HepG2 (cell line): ENCODE results near the gene CPHXL2. TPM values are rescaled to one million over a fixed set of nuclear protein-coding genes. Genes with fewer than 3 reads are reported as not detected.

Experiments used
- ZNF331 ChIP-seq: sonication (generic); formaldehyde crosslinking; IDR thresholded peaks from 2 replicates; pipeline ENCODE4 v1.4.0; 2020; ENCODE audit warnings: missing genetic modification reagents
- polyA plus RNA-seq, 8 experiments: library from polyadenylated mRNA; depleted of rRNA in 3 of 8; stranded (reverse) in 7 of 8; unstranded in 1 of 8; fragments of >200 nt; fragmentation: Illumina TruSeq in 4 of 8; extraction: Trizol in 4 of 8; gene quantifications; 2 replicates each; pipeline versions ENCODE4 v1.2.1 to v1.2.3, GENCODE V29; 2011 to 2016; ENCODE audit warnings: low read depth in 4 of 8, missing spikeins in 1 of 8, mixed read lengths in 1 of 8; ENCODE audit not compliant: insufficient read depth in 1 of 8
- total RNA-seq, 5 experiments: library from RNA; depleted of rRNA; stranded (reverse); fragments of >200 nt; fragmentation: Illumina TruSeq; extraction: Trizol; gene quantifications; 2 replicates each; pipeline ENCODE4 v1.2.3, GENCODE V29; 2016; ENCODE audit warnings: low read depth in 1 of 5
- TF ChIP-seq, protein P1 (sequence below): sonication (generic); formaldehyde crosslinking; IDR thresholded peaks from 2 replicates; pipeline ENCODE4 v1.9.0; 2021; ENCODE audit warnings: missing genetic modification reagents, borderline replicate concordance
- TF ChIP-seq, protein P2 (sequence below): sonication (generic); formaldehyde crosslinking; IDR thresholded peaks from 2 replicates; pipeline ENCODE4 v1.8.1; 2023; ENCODE audit warnings: missing genetic modification reagents, inconsistent platforms, borderline replicate concordance
- TF ChIP-seq, protein P3 (sequence below): sonication (generic); formaldehyde crosslinking; IDR thresholded peaks from 2 replicates; pipeline ENCODE4 v1.8.0; 2022; ENCODE audit warnings: mild to moderate bottlenecking, missing genetic modification reagents
- TF ChIP-seq, protein P4 (sequence below): sonication (generic); formaldehyde crosslinking; IDR thresholded peaks from 2 replicates; pipeline ENCODE4 v1.4.0; 2020; ENCODE audit warnings: missing genetic modification reagents, borderline replicate concordance
- TF ChIP-seq, protein P5 (sequence below): sonication (generic); formaldehyde crosslinking; IDR thresholded peaks from 2 replicates; pipeline ENCODE4 v1.5.0; 2020; ENCODE audit warnings: mild to moderate bottlenecking, missing genetic modification reagents, borderline replicate concordance

Gene CPHXL2
- total and polyA plus RNA-seq, 2 of the 13 experiments (the other 11 are each of a cell fraction or from before 2014, with no cell fraction given), result not detected

DNA sequence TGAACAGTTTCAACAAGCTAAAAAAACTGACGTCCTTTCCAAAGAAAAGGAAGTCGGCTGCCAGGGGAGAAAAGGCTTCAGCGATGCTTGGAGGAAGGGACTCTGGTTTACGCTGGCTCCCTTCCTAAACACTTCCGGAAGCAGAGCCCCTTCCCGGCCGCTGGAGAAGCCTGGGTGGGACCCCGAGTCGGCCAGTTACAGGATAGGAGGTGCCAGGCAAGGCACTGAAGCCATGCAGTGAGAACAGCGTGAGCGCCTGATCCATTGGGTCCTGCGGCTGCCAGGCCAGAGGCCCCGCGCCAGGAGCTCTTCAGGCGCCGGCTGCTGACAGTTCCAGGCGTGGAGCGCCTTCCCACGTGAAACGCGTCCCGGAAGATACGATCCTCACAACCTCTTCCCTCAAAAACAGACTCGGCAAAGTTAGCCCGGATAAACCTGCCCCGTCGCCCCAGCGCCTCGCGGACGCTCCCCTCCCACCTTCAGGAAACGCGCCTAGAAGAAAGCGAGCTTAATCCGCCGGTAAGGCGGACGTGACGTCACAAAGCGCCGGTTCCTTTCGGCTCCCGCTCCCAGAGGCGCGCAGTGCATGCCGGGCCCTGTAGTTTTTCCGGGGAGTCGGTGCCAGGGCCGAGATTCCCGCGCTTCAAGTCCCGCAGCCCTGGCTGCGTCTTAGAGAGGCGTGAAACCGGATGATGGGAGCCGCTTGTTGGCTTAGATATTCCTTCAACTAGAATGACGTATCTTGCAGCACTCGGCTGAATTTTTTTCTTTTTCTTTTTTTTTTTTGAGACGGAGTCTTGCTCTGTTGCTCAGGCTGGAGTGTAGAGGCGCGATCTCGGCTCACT lies 53.8 kb downstream of the CPHXL2 start, which contains the start of gene ADAT1 (continued):
- TF ChIP-seq, protein P1, sequence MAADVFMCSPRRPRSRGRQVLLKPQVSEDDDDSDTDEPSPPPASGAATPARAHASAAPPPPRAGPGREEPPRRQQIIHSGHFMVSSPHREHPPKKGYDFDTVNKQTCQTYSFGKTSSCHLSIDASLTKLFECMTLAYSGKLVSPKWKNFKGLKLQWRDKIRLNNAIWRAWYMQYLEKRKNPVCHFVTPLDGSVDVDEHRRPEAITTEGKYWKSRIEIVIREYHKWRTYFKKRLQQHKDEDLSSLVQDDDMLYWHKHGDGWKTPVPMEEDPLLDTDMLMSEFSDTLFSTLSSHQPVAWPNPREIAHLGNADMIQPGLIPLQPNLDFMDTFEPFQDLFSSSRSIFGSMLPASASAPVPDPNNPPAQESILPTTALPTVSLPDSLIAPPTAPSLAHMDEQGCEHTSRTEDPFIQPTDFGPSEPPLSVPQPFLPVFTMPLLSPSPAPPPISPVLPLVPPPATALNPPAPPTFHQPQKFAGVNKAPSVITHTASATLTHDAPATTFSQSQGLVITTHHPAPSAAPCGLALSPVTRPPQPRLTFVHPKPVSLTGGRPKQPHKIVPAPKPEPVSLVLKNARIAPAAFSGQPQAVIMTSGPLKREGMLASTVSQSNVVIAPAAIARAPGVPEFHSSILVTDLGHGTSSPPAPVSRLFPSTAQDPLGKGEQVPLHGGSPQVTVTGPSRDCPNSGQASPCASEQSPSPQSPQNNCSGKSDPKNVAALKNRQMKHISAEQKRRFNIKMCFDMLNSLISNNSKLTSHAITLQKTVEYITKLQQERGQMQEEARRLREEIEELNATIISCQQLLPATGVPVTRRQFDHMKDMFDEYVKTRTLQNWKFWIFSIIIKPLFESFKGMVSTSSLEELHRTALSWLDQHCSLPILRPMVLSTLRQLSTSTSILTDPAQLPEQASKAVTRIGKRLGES, result no peak
- TF ChIP-seq ZNF331, result peak; percentile 89
- TF ChIP-seq, protein P2, sequence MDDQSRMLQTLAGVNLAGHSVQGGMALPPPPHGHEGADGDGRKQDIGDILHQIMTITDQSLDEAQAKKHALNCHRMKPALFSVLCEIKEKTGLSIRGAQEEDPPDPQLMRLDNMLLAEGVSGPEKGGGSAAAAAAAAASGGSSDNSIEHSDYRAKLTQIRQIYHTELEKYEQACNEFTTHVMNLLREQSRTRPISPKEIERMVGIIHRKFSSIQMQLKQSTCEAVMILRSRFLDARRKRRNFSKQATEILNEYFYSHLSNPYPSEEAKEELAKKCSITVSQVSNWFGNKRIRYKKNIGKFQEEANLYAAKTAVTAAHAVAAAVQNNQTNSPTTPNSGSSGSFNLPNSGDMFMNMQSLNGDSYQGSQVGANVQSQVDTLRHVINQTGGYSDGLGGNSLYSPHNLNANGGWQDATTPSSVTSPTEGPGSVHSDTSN (CRISPR knock-in tag), result no peak
- TF ChIP-seq, protein P3, sequence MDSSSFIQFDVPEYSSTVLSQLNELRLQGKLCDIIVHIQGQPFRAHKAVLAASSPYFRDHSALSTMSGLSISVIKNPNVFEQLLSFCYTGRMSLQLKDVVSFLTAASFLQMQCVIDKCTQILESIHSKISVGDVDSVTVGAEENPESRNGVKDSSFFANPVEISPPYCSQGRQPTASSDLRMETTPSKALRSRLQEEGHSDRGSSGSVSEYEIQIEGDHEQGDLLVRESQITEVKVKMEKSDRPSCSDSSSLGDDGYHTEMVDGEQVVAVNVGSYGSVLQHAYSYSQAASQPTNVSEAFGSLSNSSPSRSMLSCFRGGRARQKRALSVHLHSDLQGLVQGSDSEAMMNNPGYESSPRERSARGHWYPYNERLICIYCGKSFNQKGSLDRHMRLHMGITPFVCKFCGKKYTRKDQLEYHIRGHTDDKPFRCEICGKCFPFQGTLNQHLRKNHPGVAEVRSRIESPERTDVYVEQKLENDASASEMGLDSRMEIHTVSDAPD, result no peak; the same call in 1 of the 2 replicates
- TF ChIP-seq, protein P4, sequence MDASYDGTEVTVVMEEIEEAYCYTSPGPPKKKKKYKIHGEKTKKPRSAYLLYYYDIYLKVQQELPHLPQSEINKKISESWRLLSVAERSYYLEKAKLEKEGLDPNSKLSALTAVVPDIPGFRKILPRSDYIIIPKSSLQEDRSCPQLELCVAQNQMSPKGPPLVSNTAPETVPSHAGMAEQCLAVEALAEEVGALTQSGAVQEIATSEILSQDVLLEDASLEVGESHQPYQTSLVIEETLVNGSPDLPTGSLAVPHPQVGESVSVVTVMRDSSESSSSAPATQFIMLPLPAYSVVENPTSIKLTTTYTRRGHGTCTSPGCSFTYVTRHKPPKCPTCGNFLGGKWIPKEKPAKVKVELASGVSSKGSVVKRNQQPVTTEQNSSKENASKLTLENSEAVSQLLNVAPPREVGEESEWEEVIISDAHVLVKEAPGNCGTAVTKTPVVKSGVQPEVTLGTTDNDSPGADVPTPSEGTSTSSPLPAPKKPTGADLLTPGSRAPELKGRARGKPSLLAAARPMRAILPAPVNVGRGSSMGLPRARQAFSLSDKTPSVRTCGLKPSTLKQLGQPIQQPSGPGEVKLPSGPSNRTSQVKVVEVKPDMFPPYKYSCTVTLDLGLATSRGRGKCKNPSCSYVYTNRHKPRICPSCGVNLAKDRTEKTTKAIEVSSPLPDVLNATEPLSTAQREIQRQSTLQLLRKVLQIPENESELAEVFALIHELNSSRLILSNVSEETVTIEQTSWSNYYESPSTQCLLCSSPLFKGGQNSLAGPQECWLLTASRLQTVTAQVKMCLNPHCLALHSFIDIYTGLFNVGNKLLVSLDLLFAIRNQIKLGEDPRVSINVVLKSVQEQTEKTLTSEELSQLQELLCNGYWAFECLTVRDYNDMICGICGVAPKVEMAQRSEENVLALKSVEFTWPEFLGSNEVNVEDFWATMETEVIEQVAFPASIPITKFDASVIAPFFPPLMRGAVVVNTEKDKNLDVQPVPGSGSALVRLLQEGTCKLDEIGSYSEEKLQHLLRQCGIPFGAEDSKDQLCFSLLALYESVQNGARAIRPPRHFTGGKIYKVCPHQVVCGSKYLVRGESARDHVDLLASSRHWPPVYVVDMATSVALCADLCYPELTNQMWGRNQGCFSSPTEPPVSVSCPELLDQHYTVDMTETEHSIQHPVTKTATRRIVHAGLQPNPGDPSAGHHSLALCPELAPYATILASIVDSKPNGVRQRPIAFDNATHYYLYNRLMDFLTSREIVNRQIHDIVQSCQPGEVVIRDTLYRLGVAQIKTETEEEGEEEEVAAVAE (CRISPR knock-in tag), result peak; percentile 81; the same call in 1 of the 2 replicates
- TF ChIP-seq, protein P5, sequence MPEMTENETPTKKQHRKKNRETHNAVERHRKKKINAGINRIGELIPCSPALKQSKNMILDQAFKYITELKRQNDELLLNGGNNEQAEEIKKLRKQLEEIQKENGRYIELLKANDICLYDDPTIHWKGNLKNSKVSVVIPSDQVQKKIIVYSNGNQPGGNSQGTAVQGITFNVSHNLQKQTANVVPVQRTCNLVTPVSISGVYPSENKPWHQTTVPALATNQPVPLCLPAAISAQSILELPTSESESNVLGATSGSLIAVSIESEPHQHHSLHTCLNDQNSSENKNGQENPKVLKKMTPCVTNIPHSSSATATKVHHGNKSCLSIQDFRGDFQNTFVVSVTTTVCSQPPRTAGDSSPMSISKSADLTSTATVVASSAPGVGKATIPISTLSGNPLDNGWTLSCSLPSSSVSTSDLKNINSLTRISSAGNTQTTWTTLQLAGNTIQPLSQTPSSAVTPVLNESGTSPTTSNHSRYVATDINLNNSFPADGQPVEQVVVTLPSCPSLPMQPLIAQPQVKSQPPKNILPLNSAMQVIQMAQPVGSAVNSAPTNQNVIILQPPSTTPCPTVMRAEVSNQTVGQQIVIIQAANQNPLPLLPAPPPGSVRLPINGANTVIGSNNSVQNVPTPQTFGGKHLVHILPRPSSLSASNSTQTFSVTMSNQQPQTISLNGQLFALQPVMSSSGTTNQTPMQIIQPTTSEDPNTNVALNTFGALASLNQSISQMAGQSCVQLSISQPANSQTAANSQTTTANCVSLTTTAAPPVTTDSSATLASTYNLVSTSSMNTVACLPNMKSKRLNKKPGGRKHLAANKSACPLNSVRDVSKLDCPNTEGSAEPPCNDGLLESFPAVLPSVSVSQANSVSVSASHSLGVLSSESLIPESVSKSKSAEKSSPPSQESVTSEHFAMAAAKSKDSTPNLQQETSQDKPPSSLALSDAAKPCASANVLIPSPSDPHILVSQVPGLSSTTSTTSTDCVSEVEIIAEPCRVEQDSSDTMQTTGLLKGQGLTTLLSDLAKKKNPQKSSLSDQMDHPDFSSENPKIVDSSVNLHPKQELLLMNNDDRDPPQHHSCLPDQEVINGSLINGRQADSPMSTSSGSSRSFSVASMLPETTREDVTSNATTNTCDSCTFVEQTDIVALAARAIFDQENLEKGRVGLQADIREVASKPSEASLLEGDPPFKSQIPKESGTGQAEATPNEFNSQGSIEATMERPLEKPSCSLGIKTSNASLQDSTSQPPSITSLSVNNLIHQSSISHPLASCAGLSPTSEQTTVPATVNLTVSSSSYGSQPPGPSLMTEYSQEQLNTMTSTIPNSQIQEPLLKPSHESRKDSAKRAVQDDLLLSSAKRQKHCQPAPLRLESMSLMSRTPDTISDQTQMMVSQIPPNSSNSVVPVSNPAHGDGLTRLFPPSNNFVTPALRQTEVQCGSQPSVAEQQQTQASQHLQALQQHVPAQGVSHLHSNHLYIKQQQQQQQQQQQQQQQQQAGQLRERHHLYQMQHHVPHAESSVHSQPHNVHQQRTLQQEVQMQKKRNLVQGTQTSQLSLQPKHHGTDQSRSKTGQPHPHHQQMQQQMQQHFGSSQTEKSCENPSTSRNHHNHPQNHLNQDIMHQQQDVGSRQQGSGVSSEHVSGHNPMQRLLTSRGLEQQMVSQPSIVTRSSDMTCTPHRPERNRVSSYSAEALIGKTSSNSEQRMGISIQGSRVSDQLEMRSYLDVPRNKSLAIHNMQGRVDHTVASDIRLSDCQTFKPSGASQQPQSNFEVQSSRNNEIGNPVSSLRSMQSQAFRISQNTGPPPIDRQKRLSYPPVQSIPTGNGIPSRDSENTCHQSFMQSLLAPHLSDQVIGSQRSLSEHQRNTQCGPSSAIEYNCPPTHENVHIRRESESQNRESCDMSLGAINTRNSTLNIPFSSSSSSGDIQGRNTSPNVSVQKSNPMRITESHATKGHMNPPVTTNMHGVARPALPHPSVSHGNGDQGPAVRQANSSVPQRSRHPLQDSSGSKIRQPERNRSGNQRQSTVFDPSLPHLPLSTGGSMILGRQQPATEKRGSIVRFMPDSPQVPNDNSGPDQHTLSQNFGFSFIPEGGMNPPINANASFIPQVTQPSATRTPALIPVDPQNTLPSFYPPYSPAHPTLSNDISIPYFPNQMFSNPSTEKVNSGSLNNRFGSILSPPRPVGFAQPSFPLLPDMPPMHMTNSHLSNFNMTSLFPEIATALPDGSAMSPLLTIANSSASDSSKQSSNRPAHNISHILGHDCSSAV (CRISPR knock-in tag), result 0 out of 2 replicates have a peak, but pooled peaks have one; percentile 47
